Activated T-helper 9 cell treated with anti-CD3 and anti-CD28 coated beads, Interleukin-2, amount 50 U/mL, for 16 hours (primary cell): ENCODE data around the gene ITIH3.

Experiments
- DNase-seq: peaks from one replicate; pipeline ENCODE4 v3.0.0-alpha.2; 2020; ENCODE audit warnings: low read depth

Gene ITIH3

DNA sequence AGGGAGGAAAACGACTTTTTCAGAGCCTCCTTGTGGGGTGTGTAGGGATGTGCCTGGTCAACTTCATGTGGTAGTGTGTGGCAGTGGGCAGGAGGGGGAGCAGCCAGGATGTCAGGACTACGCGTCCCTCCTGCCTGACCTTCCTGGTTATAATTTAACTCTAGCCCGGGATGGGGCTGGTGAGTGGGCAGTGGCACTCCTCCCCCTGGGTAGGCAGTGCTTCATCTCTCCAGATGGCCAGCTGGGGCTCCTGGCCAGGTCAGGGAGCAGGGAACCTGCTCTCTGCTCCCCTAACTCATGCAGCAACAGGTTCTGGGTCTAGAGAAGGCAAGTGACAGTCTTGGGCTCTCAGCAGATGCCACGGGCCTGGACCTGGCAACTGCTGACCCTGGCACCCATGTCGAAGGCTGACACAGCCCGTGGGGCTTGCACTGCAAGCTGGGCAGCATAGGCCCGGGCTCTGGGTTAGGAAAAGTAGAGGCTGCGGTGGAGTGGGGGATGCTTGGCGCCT lies 33.3 kb downstream of the ITIH3 start:
- DNase-seq: no peak

DNA sequence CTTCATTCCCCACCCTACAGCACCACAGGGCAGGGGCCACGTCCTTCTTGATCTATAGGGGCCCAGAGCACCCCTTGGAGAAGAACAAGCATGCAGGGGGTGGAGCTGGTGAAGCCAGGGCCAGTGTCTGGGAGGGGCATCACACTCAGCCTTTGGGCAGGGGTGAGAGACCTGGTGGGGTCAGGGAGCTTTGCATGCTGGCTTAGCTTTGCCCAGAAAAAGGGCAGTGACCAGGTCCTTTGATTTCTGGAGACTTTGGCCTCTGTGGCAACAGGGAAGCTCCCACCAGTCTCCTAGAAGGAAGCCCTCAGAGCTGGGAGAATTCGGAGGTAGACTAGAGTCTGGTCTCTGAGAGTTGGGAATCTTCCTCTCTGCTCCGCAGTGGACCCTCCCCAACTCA lies 34.9 kb downstream of the ITIH3 start:
- DNase-seq: no peak

DNA sequence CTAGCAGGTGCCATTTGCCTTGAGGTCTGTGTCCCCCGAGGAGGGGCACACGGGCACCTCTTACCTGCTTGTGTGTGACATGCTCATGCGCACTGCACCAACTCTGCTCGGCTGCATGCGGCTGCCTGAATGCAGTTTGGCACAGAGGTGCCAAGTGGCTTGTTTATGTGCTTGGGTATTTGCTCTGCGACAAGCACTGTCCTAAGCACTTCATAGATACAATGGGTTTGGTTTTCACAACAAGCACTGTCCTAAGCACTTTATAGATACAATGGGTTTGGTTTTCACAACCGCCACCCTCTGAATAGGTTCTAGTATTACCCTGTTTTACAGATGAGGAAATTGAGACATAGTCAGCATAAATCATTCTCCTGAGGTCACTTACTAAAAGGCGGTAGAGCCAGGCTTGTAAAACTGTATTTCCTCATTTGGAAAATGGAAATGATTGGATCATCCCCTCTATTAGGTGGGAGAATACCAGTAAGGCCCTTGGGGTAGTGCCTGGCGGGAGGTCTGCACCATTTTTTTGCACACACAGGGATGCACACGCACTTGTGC lies 35.4 kb downstream of the ITIH3 start:
- no peak for DNase-seq

DNA sequence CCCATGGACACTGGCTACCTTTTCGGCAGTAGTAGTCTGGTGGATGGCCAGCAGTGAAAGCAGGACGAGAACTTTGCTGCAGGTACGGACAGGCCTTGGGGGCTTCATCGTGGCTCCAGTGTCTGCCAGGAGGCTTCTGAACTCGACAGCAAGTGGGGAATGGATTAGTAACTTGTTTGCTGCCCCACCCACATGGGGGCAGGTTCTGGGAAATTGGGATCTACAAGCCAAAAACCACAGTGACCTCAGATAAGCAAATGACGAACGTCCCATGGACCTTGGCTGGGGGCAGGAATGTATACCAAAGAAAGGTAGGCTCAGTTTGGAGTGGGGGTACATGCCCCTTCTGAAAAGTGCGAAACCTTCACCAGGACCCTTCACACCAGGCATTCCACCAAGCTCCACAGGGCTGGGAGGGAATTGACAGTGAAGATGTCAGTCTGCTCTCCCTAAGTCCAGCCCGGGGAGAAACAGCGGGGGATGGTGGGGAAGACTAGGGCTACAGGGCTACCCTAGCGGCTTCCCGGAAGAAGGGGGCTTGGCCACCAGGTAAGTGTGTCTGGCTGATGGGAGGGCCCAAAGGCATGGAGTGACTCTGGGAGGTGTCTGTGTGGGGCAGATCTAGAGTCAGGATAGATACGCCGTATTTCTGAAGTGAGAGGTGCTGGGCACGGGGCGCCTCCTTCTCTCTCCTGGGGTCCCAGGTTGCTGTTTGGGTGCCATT lies 36.1 kb downstream of the ITIH3 start, which contains the start of gene ITIH4:
TSS of gene ITIH4 (minus strand) at position 138 of the 724 bp plus-strand sequence. CDS start at position 108, 30 bp downstream.
- no peak for DNase-seq

DNA sequence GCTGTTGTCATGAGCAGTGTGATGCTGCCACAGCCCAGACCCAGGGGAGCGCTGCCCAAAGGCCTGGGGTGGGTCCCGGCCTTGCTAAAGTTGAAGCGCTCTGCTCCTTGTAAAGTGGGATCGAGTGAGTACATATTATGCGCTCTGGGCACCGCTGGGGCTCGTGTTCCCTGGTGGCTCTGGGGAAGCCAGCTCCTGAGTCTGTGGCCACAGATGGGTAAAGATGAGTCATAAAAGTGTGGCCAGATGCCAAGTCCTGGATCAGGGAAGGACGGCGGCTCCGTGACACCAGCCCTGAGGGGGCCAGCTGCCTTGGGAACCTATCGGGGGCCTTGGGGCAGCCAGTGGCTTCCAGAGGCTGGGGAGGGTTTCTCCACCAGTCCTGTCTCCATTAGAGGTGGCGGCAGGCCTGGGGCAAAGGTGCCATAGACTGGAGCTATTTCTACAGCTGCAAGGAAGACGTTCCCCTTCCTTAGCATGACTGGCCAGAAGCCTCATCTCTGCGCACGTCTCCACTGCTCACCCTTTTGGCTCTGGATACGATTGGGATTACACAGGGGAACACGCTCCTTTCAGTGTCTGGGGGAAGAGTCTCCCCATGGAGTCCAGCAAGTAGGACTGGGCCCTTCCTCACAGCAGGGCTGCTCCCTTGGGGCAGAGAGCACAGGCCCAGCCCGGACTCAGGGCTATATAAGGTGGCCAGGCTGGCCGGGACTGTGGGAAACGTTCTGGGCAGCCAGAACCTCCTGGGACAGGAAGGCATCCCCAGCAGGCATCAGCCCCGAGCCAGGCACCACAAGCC lies 37.1 kb downstream of the ITIH3 start:
- no peak for DNase-seq

DNA sequence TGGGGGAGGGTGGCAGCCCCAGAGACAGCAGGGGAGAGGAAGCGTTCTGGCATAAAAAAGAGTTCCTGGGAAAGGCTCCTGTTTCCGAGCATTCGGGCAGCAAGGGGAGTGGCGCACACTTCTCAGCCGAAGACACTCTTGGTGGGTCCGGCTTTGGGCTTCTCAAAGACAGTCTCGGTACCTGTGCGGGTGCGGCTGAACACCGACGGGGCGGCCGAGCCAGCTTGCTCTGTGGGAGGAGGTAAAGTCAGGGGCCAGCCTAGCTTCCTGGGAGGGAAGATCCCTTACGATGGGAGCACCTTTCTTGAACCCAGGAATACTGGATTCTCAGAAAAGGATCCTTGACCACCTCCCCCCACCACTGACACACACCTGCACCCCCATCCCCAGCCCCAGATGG lies 38.6 kb downstream of the ITIH3 start:
- DNase-seq: no peak

DNA sequence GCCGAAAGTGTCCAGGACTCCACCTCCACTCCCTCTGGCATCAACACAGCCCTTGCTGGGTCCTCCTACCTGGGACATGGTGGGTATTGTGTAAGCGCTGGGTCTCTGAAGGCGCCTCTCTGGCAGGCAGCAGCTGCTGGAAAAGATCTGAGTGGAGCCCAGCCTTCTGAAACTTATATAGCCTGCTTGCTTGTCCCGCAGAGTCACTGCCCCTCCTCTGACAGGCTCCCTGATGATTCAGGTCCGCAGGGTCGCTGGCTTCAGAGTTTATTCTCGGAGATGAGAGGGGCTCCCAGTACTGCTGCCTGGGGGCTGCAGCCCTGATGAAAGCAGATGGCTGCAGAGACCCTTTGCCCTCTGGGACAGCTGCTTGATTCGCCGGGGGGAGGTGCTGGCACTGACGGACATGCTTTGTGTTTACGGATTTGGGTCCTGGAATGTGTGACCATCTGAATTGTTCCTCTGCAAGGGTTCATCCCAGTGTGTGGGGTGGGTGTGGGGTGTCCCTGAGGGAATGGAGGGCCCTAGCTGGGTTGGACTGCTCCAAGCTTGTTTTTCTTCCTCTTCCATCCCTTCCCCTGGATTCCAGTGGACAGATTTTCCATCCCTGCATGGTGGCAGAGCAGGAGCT lies 40.4 kb downstream of the ITIH3 start, which contains the start of gene MUSTN1:
TSS of gene MUSTN1 (minus strand) at position 149 of the 631 bp plus-strand sequence. CDS start at position 78, 71 bp downstream.
- no peak for DNase-seq

DNA sequence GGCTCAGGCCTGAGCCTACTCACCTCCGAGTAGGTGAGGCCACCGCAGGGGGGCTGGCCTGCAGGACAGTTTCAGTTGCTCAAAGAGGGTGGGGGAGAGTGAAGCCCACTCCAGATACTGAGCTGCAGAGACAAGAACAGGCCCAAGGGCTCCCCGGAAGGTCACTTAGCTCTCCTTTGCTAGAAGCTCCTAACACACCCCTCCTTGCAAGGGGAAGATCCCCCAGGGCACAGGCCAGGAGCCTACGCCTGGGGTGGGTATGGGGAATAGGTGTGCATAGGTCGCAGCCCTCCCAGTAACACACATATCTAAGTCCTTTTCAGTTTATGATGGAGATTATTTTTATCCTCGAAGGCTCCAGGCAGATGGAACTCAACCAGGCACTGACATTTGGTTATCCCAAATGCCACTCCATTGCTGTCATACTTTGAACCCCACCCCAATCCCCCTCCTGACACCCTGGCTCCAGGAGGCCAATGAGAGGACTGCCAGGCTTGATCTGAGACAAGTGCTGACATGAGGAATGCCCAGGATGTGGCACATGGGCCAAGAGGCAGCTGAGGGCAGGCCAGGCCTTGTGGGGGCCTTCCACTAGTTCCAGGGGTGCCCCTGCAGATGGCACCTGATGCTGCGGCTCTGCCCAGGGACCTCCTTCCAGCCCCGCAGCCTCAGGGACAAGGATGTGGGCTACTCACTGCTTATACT lies 41.3 kb downstream of the ITIH3 start:
- no peak for DNase-seq

DNA sequence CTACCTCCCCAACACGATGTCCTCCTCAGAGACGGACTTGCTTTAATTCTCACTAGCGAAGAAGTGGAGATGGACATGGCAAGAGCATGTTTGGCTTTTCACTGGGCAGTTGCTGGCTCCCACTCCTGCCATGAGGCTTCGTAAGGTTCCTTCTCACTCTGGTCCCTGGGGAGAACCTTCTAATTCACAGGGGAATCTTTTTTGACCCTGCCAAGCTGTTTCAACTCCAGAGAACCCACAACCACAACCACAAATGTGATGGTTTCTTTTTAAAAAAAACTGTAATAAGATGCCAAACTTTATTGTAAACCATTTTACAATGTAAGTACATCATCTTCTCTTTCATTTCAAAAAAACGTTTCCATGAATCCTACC lies 41.9 kb downstream of the ITIH3 start:
- DNase-seq: no peak

DNA sequence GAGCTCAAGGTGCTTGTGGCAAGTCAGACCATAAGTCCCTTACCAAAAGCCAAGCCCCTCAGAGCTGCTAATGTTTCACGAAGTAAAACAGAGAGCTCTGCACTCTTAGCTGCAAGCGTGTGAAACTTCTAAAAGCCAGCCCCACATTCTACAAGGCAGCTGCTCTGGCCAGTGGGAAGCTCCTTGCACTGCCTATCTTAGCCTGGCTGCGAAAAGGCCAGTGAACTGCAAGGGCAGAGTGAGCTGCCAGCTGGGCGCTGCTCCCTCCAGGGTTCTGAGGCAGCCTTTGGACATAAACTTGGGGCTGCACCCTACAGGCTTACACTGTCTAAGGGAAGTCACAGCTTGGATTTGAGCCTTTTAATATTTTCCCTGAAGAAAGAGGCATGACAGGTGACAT lies 42.4 kb downstream of the ITIH3 start:
- no peak for DNase-seq

DNA sequence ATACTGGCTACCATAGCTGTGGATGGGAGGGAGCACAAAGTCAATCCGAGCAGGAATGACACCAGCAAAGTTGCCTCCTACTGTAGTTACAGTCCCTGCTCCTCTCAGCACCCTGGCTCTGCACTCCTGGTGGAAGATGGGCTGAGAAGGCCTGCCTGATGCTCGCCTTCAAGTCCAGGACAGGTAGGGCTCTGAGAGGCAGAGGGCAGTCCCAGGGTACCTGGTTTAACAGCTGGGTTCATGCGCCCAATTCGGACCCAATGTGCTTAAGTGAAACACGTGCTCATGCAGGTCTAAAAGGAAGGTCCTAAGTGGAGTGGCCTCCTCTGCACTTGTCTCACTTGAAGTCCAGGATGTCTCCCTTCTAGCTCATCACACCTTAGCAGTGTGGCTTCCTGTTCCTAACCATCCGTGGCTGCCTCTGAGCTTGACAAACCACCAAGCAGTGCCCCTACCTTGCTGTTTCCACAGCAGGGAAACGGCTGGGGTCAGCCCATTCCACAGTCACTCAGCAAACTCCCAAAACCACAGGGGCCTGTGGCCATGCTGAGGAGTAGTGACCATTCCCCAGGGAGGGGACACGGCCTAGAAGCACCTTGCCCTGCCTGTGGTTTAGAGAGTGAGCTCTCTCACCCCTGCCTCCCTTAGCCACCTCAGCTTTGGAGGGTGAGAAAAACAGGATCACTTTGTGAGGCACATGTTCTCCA lies 44.1 kb downstream of the ITIH3 start:
- no peak for DNase-seq

DNA sequence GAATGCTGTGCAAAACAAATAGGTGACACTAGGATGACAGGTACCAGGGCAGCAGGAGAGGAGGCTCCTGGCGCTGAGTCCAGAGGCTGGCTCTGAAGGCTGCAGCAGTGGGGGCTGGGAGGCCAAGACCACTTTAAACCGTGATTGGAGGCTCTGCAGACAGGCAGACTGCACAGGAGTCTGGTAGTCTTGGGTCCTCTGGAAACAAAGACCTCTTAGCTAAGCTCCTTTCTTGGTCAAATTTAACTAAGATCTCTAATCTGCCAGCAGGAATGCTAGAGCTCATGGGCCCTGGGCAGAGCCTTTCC lies 44.6 kb downstream of the ITIH3 start:
- DNase-seq: no peak

DNA sequence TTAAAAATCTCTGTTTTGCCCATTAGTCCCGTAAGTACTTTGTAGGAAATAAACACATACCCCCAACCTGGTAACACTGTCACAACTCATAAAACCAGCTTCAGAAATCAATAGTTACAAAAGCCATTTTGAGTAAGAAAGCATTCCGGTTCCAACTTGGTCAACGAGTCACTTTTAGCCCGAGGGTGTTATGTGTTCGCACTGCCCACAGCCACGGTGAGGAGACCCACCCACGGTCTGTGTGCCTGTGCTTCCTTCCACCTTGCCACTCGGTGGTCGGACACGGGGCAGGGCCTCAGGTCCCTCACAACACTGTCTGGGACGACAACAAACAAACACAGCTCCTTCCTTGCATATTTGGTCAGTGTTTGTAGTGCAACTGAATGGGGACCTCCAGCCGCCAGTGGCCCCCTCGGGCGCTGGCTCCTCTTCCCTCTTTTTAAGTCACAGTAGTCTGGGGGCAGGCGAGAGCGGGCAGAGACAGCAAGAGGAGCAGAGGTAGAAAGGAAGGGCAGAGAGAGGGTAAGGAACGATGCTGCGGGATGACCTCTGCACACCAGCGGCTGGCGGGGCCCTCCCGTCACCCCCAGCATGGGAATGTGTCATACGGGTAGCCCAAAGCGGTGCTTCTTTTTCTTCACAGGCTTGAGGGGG lies 45.4 kb downstream of the ITIH3 start:
- no peak for DNase-seq

DNA sequence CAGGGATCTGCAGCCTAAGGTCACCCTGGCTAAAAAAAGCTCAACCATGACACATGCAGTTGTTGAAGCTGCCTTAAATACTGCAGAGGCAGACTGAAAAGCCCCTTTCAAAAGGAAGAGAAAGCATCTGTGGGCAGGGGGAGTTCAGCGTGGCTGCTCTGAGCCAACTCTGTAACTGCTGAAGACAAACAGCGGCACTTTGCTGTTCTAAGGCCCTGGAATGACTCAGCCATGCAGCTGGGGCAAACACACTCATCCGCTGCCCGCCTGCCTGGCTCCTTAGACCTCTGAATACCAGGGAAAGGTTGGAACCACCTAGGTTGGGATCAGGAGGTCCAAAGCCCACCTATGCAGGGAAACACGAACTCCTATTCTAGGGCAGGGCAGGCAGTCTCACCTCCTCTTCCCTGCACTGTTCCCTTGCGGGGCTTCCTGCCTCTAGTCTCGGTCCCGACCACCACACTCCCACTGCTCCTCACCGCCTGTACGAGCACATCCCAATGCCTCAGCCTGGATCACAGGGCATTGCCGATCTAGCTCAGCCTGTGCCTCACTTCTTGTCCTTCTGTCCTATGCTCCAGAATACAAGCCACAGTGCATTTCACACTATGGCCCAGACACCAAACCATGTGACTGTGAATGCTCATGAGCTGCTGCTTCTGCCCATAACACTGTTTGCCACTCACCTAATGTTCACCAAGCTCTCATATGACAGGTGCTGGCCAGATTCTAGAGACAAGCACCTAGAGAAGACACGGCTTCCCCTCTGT lies 46.8 kb downstream of the ITIH3 start:
- DNase-seq: no peak

DNA sequence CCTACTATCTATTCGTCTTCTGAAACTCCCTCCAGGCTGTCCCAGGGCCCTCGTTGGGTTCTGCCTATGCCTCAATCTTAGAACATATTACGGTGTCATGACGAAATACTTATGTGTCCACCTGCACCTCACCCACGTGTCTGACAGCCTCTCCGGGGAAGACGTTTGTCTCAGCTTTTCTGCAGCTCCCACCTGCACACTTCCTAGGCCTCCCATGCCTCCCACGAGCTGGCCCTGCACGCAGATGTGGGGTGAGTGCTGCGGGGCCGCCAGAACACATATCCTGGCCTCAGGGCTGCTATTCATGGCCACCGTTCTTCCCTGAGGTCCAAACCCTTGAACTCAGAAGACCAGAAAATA lies 47.4 kb downstream of the ITIH3 start:
- no peak for DNase-seq

DNA sequence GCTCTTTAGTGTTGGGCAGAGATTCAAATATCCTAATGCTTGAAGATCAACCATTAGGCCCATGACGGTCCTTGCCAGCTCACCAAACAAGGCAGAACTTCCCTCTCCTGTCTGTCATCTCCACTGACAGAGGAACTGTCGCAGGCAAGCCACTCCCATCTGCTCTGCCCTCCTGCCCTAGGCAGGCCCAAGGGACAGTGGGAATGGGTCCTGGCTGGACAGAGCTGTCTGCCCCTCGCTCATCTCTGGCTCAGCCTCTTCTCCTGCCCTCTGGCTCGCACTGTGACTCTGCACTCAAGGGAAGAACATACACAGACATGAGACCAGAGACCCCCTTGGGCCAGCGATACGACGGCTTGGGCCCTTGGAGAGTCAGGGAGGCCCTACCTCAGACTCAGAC lies 47.8 kb downstream of the ITIH3 start:
- DNase-seq: no peak

DNA sequence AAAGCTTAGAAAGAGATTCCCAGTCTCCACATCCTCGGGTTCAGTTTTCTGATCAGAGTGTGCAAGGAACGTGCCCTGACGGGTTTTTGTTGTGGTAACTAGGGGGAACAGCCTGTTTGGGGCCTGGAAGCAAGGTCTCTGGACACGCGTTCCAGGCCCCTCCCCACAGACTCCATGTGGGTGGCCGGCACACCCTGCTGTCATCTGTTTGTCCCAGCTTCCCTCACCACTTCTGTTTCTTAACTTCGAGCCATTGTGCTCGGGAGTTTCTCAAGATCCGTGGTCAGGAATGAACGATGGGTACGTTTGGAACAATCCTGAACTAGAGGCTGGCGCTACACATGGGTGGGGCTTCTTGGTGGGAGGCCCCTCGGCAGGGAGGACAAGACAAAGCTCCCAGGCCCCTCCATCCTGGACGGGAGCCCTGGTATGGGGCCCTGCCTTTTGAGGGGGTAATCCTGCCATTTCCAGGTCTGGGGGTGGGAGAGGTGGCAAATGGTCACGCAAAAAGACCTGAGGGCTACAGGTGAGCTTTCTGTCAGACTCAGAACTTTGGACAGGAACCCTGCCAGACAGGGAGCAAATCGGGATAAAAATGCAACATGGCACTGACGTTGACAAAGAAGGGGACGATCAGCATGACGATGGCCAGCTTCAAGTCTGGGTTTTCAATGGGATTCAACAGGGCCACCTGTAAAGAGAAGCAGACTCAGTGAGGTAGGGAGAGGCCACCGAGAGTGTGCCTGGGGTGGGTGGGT lies 48.7 kb downstream of the ITIH3 start:
- DNase-seq: no peak

DNA sequence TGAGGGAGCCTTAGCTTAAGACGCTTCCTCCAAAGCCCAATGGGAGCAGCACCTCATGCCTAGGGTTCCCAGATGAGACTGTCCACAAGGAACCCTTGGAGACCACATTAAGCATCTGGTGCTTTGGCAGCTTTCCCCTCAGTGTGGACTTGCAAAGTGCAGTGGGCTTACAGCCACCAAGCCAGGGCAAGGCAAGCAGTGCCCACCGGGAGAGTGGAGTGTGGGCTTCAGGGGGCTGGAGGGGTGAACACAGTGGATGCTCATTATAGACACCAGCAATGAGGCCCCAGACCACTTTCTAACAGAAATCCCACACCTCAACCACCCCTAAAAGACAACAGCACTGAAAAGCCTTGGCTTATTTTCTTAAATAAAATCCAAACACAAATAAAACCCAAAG lies 49.3 kb downstream of the ITIH3 start:
- DNase-seq: no peak

DNA sequence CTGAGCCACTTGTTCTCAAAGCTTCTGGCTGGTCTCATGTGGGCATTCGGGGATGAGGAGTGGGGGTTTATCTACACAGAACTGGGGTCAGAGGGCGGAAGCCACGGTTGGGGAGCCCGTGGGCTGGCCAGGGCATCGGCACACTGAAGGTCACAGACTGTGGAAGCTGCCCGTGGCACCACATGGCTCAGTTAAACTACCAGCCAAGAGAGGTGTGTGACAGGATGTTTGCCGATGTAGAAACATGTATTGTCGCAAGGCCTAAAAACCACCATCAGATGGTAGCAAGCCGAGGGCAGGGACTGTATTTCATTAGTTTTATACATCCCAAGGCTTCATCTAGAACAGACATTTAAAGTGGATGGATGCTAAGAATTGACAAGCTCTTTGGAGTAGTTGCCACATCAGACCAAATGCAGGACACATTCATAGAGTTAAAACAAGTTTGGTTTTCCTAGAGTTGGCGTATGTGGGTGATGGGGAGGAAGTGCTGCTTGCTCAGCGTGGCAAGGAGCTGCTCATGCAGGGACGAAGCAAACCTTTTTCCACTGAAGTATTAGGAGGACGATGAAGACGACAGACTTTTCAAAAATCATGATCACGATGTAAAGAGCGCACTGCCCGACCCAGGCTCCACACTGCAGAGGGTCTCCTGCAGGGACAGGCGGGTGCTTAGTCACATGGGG lies 49.8 kb downstream of the ITIH3 start:
- DNase-seq: no peak
